Glutamatergic neuron (in vitro differentiated cells): ENCODE data around the gene FITM1. TPM values are rescaled to one million over a fixed set of nuclear protein-coding genes. Genes with fewer than 3 reads are reported as not detected.
A peak's percentile ranks its signal among the peaks of the same experiment; 100 is the strongest.

ENCODE experiments used
- DNase-seq: peaks from one replicate; pipeline ENCODE4 v3.0.0; 2022
- H3K27ac Mint-ChIP-seq: one replicate; pipeline ENCODE4 v1.8.0; 2020; ENCODE audit warnings: mild to moderate bottlenecking, mixed read lengths, inconsistent platforms; ENCODE audit not compliant: unreplicated experiment
- H3K27me3 Mint-ChIP-seq: one replicate; pipeline ENCODE4 v1.8.0; 2020; ENCODE audit warnings: mild to moderate bottlenecking, moderate library complexity, mixed read lengths, inconsistent platforms; ENCODE audit not compliant: unreplicated experiment
- H3K36me3 Mint-ChIP-seq: one replicate; pipeline ENCODE4 v1.8.0; 2020; ENCODE audit warnings: mild to moderate bottlenecking, mixed read lengths, inconsistent platforms; ENCODE audit not compliant: unreplicated experiment
- H3K4me1 Mint-ChIP-seq: one replicate; pipeline ENCODE4 v1.8.0; 2020; ENCODE audit warnings: mild to moderate bottlenecking, low read depth, mixed read lengths, inconsistent platforms; ENCODE audit not compliant: unreplicated experiment
- H3K4me3 Mint-ChIP-seq: one replicate; pipeline ENCODE4 v1.8.0; 2020; ENCODE audit warnings: mild to moderate bottlenecking, mixed read lengths, inconsistent platforms; ENCODE audit not compliant: unreplicated experiment
- H3K9me3 Mint-ChIP-seq: one replicate; pipeline ENCODE4 v1.8.0; 2020; ENCODE audit warnings: mild to moderate bottlenecking, moderate library complexity, mixed read lengths, inconsistent platforms; ENCODE audit not compliant: unreplicated experiment
- CTCF ChIP-seq: fragments of 200-600 bp; sonication (generic); IDR thresholded peaks from one replicate; pipeline ENCODE4 v1.5.0; 2021; ENCODE audit not compliant: partially characterized antibody, unreplicated experiment
- long read RNA-seq: library from polyadenylated mRNA; unstranded; transcript quantifications from one replicate; pipeline ENCODE4 v2.0.0, GENCODE V29; 2020; ENCODE audit not compliant: unreplicated experiment
- total RNA-seq: library from RNA; stranded (reverse); fragmentation: NEBNext Ultra II Directional; extraction: Animal tissue kit (Norgen Biotek cat#: 25700); gene quantifications from one replicate; pipeline ENCODE4 v1.2.1, GENCODE V29; 2021; ENCODE audit not compliant: unreplicated experiment

The FITM1 gene
- 0.66 TPM for total RNA-seq
- long read RNA-seq: 0 reads

- Mint-ChIP-seq H3K4me3 (peak within 1 kb of the TSS; percentile 70), H3K27ac (peak within 1 kb of the TSS; percentile 78), H3K36me3 (no peaks in the 10 kb centered on the region)
Measured at GRCh38 chr14:24130380-24130716, at the start of gene FITM1. Gene FITM1 (plus strand): TSS chr14:24130659. CDS start chr14:24131564, 905 bp downstream.

GRCh38 chr14:24080888-24081738, 49.3 kb upstream of the FITM1 start:
- H3K36me3 Mint-ChIP-seq: peaks cover 4% of the 10 kb centered on the region
- peak overlapping the region; percentile 100 for H3K27ac Mint-ChIP-seq
- H3K27me3 Mint-ChIP-seq: peaks cover 29% of the 10 kb centered on the region
- peaks cover 59% of the 10 kb centered on the region for H3K4me1 Mint-ChIP-seq
- peaks cover 34% of the 10 kb centered on the region for H3K9me3 Mint-ChIP-seq
- peak; percentile 87 for DNase-seq
- peak overlapping the region; percentile 94 for H3K4me3 Mint-ChIP-seq
- TF ChIP-seq CTCF: no peak

More at GRCh38 chr14:24130380-24130716, at the start of gene FITM1:
- TF ChIP-seq CTCF: no peak
- peaks cover 8% of the 10 kb centered on the region for H3K9me3 Mint-ChIP-seq
- DNase-seq: no peak
- H3K27me3 Mint-ChIP-seq: peaks cover 10% of the 10 kb centered on the region
- peaks cover 22% of the 10 kb centered on the region for H3K4me1 Mint-ChIP-seq

GRCh38 chr14:24081739-24082211, 48.7 kb upstream of the FITM1 start:
- Mint-ChIP-seq H3K27ac (peak overlapping the region; percentile 99), H3K4me3 (peak overlapping the region; percentile 82), H3K4me1 (peaks cover 59% of the 10 kb centered on the region), H3K27me3 (peaks cover 29% of the 10 kb centered on the region), H3K9me3 (peaks cover 34% of the 10 kb centered on the region), H3K36me3 (peaks cover 4% of the 10 kb centered on the region)
- TF ChIP-seq CTCF: no peak
- DNase-seq: peak; percentile 31

- Mint-ChIP-seq H3K27ac (peak overlapping the region; percentile 99), H3K27me3 (peaks cover 31% of the 10 kb centered on the region), H3K4me3 (peak overlapping the region; percentile 82), H3K4me1 (peaks cover 57% of the 10 kb centered on the region), H3K9me3 (peaks cover 36% of the 10 kb centered on the region), H3K36me3 (peaks cover 9% of the 10 kb centered on the region)
- TF ChIP-seq CTCF: no peak
- DNase-seq: no peak
Measured at GRCh38 chr14:24082411-24083080, 47.9 kb upstream of the FITM1 start.
